Measurements from ENCODE around the gene SIN3A.

The SIN3A gene

DNA sequence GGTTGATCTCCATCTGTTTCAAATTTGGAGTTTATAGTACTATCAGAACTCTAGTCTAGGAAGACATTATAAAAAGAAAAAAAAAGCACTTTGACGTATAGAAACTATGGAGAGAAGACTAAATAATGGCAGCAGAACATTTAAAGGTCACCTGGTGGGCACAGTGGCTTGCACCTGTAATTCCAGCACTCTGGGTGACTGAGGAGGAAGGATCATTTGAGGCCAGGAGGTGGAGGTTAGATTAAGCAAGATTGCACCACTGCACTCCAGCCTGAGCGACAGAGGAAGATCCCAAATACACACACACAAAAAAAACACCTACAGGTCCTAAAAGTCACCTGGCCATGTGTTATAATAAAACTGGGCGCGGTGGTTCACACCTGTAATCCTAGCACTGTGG lies 13.8 kb downstream of the SIN3A start:
- intact Hi-C loops (cut with micrococcal nuclease) = no loop called here
- Mint-ChIP-seq H3K27ac (no peak overlapping the region), H3K36me3 (ENCODE audit: low read depth) (peaks cover 82% of the 10 kb centered on the region)

DNA sequence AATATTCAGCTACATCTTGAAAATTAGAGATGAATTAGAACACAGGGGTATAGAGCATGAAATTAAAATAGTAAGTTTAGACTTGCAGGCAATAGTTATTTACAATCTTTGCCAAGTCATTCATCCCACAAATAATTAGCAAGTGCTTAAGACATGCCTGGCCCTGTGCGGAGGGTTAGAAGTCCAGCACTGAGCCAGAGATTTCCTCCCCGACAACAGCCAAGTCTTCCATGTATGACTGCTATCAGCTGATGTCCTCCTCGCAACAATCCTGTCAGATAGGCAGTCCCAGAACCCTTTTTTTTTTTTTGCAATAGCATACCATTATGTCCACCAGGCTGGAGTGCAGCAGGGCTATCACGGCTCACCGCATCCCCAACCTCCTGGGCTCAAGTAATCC lies 14.6 kb downstream of the SIN3A start:
- H3K4me1 Mint-ChIP-seq (ENCODE audit: low read depth) = peaks cover 26% of the 10 kb centered on the region
- no peaks in the 10 kb centered on the region for H3K9me3 Mint-ChIP-seq
- peaks cover 81% of the 10 kb centered on the region for H3K36me3 Mint-ChIP-seq (ENCODE audit: low read depth)
- intact Hi-C loops (cut with micrococcal nuclease) = no loop called here
- H3K27ac Mint-ChIP-seq = no peak overlapping the region
- H3K27me3 Mint-ChIP-seq = no peaks in the 10 kb centered on the region
- no peak overlapping the region for H3K4me3 Mint-ChIP-seq

More for the DNA sequence above, 13.8 kb downstream of the SIN3A start:
- H3K9me3 Mint-ChIP-seq = no peaks in the 10 kb centered on the region
- H3K4me1 Mint-ChIP-seq (ENCODE audit: low read depth) = peaks cover 26% of the 10 kb centered on the region
- H3K27me3 Mint-ChIP-seq = no peaks in the 10 kb centered on the region
- no peak overlapping the region for H3K4me3 Mint-ChIP-seq

DNA sequence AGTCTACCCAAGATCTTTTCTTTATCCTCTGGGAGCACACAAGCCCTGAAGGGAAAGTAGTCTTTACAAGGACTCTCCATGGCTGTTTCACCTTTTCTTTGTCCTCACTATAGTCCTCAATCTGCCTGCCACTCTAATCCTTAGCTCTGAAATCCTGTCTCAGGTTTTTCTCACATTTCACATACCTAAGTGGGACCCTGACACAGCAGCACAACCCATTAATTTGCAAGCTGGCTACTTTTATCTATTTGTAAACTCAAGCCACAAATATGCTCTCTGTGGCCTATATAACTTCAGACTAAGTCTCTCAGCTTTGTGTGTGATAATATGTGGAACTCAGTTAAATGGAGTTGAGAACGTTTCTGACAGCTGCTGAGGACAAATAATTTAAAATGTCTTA lies 19.8 kb downstream of the SIN3A start:
- intact Hi-C loops (cut with micrococcal nuclease) = no loop called here
- H3K9me3 Mint-ChIP-seq = no peaks in the 10 kb centered on the region
- no peak overlapping the region for H3K4me3 Mint-ChIP-seq
- no peaks in the 10 kb centered on the region for H3K27me3 Mint-ChIP-seq
- H3K4me1 Mint-ChIP-seq (ENCODE audit: low read depth) = peaks cover 25% of the 10 kb centered on the region
- no peak overlapping the region for H3K27ac Mint-ChIP-seq
- H3K36me3 Mint-ChIP-seq (ENCODE audit: low read depth) = peaks cover 70% of the 10 kb centered on the region

DNA sequence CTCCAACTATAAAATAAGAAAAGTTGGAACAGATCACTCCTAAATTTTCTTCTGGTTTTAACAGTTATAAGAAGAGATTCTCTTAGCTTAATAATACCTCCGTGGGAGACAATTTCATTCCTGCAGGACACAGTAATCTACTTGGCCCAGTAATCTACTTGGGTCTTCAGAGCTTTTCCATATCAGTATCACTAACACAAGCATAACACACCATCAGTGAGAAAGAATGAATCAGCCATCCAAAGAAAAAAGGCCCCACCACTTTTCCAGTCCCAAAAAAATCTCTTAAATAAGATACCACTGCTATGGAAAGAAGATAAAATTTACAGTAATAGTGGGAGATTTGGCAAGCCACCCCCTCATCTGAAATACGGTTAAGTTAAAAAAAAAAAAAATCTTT lies 20.2 kb downstream of the SIN3A start:
- intact Hi-C loops (cut with micrococcal nuclease) = no loop called here
- Mint-ChIP-seq H3K27me3 (no peaks in the 10 kb centered on the region), H3K27ac (no peak overlapping the region), H3K36me3 (ENCODE audit: low read depth) (peaks cover 70% of the 10 kb centered on the region), H3K9me3 (no peaks in the 10 kb centered on the region), H3K4me1 (ENCODE audit: low read depth) (peaks cover 20% of the 10 kb centered on the region), H3K4me3 (no peak overlapping the region)

DNA sequence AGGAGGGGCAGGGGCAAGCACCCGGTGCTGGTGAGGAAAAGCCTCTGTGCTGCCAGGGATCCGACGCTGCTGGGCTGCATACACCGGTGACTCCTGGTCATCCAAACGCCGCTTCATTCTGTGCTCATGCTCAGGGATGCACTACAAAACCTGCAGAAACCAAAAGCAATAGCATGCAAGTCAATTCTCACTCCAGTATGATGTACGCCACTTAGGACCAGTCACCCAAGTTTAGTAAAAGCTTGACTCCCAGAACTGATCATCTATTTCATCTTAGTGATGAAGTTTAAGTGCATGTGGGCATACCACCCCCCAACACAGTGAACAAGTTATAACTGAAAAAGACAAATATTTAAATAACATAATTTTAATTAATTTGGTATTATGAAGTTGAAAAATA lies 21.2 kb downstream of the SIN3A start:
- H3K4me3 Mint-ChIP-seq = no peak overlapping the region
- H3K27me3 Mint-ChIP-seq = no peaks in the 10 kb centered on the region
- H3K4me1 Mint-ChIP-seq (ENCODE audit: low read depth) = peaks cover 20% of the 10 kb centered on the region
- H3K36me3 Mint-ChIP-seq (ENCODE audit: low read depth) = peaks cover 70% of the 10 kb centered on the region
- H3K9me3 Mint-ChIP-seq = no peaks in the 10 kb centered on the region
- intact Hi-C loops (cut with micrococcal nuclease) = no loop called here
- H3K27ac Mint-ChIP-seq = no peak overlapping the region

DNA sequence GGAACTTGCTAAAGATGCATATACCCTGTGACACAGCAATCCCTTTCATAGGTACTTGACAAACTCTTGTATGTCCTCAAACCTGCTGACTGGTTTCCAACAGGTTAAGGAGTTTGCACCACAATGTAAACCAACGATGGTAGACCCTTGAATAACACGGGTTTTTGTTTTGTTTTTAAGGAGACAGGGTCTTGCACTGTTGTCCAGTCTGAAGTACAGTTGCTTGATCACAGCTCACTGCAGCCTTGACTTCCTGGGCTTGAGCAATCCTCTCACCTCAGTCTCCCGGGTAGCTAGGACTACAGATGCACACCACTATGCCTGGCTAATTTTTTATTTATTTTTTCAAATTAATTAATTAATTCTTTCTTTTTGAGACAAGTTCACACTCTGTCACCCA lies 23.3 kb downstream of the SIN3A start:
- no peaks in the 10 kb centered on the region for H3K27me3 Mint-ChIP-seq
- H3K9me3 Mint-ChIP-seq = no peaks in the 10 kb centered on the region
- no peak overlapping the region for H3K27ac Mint-ChIP-seq
- H3K4me3 Mint-ChIP-seq = no peak overlapping the region
- peaks cover 13% of the 10 kb centered on the region for H3K4me1 Mint-ChIP-seq (ENCODE audit: low read depth)
- H3K36me3 Mint-ChIP-seq (ENCODE audit: low read depth) = peaks cover 69% of the 10 kb centered on the region
- intact Hi-C loops (cut with micrococcal nuclease) = no loop called here

DNA sequence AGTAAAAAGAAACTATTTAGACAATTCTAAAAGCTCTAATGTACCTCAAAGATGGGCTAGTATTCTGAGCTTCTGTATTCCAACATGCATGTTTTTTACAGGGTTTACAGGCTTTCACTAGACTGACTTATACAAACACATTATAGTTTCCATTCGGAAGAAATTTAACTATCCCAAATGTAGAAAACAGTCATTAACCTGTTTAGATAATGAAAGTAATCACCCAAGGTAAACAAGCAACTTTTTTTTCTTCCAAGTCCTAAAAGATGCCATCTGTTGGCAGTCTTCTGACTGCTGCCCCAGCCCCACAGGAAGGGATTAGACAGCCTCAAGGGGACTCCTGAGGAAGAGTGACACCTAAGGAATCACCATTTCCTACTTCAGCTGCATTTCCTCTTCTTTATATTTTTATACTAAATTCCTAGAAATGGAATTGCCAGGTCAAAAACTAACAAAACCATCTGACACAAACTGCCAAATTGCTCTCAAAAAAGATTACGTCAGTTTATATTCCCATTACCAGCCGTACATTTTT lies 25.5 kb downstream of the SIN3A start:
- Mint-ChIP-seq H3K27me3 (no peaks in the 10 kb centered on the region), H3K9me3 (no peaks in the 10 kb centered on the region), H3K4me1 (ENCODE audit: low read depth) (peaks cover 5% of the 10 kb centered on the region), H3K27ac (no peak overlapping the region), H3K36me3 (ENCODE audit: low read depth) (peaks cover 87% of the 10 kb centered on the region), H3K4me3 (no peak overlapping the region)
- intact Hi-C loops (cut with micrococcal nuclease) = no loop called here

DNA sequence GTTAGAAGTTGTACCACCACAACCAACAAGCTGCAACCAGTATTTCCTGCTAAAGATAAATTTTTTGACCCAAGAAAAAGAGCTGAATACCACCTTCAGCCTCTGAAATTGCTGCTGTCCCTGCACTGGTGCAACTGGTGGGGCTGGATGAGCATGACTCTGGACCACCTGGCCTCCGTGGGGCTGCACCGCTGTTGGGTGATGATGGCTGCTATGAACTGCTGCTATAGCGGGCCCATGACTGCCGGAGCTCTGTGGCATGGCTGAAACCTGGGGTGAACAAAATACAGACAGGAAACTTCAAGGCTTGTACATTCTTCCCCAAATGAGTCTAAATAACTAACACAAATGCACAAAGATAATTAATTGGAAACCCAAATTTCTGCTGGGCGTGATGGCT lies 28.9 kb downstream of the SIN3A start:
- Mint-ChIP-seq H3K27me3 (no peaks in the 10 kb centered on the region), H3K36me3 (ENCODE audit: low read depth) (peaks cover 89% of the 10 kb centered on the region), H3K27ac (peak overlapping the region; percentile 36), H3K9me3 (no peaks in the 10 kb centered on the region), H3K4me3 (no peak overlapping the region), H3K4me1 (ENCODE audit: low read depth) (no peaks in the 10 kb centered on the region)
- intact Hi-C loops (cut with micrococcal nuclease) = no loop called here

DNA sequence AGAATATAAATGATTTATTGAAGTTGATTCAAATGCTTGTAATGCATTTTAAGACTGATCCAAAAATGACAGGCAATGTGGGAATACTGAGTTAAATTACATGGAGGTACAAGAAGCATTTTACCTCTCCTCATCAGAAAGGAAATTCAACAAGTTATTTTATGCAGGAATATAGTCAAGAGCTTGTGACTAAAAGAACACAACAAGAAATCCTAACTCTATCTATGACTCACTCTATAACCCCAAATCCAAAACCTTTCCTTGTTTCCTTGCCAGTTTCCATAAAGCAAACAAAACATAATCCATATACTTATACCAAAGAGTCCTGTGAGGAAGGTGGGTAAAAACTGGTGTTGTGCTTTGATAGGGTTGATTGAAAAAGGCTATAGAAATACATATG lies 30.8 kb downstream of the SIN3A start:
- H3K9me3 Mint-ChIP-seq = no peaks in the 10 kb centered on the region
- no peaks in the 10 kb centered on the region for H3K27me3 Mint-ChIP-seq
- no peak overlapping the region for H3K4me3 Mint-ChIP-seq
- H3K4me1 Mint-ChIP-seq (ENCODE audit: low read depth) = no peaks in the 10 kb centered on the region
- peaks cover 82% of the 10 kb centered on the region for H3K36me3 Mint-ChIP-seq (ENCODE audit: low read depth)
- intact Hi-C loops (cut with micrococcal nuclease) = no loop called here
- H3K27ac Mint-ChIP-seq = no peak overlapping the region

DNA sequence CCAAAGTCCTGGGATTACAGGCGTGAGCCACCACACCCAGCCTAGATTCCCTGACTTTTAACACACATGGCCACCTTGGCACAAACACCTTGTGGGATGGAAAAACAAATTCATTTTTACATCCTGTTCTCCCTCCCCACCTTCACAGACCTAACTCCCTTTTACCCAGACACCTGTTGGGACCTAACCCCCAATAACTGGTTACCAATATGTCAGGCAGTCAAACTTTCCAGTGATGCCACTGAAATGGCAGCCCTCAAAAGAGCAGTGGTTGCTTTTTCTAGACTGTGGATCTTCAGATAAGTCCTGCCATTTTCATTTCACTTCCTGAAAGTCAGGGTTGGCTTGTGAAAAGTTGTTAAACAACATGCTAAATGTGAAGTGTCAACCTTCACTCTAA lies 34.9 kb downstream of the SIN3A start:
- intact Hi-C loops (cut with micrococcal nuclease) = no loop called here
- Mint-ChIP-seq H3K4me1 (ENCODE audit: low read depth) (no peaks in the 10 kb centered on the region), H3K36me3 (ENCODE audit: low read depth) (peaks cover 83% of the 10 kb centered on the region), H3K4me3 (no peak overlapping the region), H3K27ac (no peak overlapping the region), H3K9me3 (no peaks in the 10 kb centered on the region), H3K27me3 (no peaks in the 10 kb centered on the region)

DNA sequence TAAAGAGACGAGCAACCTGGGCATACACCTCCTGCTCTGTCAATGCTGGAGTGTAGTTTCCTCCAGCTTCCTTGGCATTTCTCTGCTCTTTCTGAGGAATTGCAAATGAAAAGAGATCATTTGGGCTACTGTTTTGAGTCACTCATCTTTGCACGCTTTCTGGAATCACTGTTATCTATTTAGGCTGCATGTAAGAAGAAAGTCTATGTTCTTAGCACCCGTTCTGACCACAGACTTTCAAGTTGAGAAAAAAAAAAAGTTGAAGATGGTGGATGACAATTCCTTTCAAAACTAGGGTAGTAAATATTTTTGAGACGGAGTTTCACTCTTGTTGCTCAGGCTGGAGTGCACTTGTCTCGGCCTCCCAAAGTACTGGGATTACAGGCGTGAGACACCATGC lies 41.3 kb downstream of the SIN3A start:
- Mint-ChIP-seq H3K27ac (no peak overlapping the region), H3K9me3 (no peaks in the 10 kb centered on the region), H3K36me3 (ENCODE audit: low read depth) (peaks cover 99% of the 10 kb centered on the region), H3K4me3 (no peak overlapping the region), H3K4me1 (ENCODE audit: low read depth) (no peaks in the 10 kb centered on the region), H3K27me3 (no peaks in the 10 kb centered on the region)
- intact Hi-C loops (cut with micrococcal nuclease) = no loop called here

DNA sequence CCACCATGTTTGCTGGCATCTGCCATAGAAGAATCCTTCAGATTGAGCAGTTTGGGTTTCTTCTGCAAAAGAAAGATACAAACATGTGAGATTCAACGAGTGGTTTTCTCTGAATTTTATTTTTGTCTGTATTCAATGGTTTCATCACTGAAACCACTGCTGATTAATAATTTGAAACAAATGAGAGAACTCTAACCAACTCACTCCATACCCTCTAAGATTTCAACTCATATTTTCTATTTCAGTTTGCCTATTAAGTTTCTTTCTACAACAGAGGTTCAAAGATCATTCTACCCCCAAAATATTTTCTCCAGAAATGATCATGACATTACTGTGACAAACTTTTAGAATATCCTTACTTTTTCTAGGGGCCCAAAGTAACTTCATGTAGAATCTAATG lies 44.4 kb downstream of the SIN3A start:
- H3K27ac Mint-ChIP-seq = no peak overlapping the region
- H3K4me1 Mint-ChIP-seq (ENCODE audit: low read depth) = no peaks in the 10 kb centered on the region
- H3K4me3 Mint-ChIP-seq = no peak overlapping the region
- H3K9me3 Mint-ChIP-seq = no peaks in the 10 kb centered on the region
- peaks cover 99% of the 10 kb centered on the region for H3K36me3 Mint-ChIP-seq (ENCODE audit: low read depth)
- no peaks in the 10 kb centered on the region for H3K27me3 Mint-ChIP-seq
- intact Hi-C loops (cut with micrococcal nuclease) = no loop called here

DNA sequence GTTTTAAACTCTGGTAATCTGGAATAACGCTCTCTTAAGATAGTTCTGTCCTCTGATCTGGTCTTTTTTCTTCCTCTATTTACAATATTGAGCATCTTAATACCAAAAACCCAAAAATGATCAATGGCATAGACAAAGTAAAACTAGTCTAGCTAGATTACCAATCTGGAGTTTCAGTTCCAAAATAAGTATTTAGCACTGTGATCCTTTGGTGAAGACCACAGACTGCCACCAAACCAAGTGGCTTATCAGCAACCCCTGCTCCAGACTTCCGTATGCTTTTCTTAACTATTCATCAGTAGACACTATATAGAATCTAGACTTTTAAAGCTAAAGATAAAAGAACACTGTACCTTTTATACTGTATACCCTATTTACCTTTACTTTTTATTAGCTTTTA lies 47.6 kb downstream of the SIN3A start:
- no peaks in the 10 kb centered on the region for H3K27me3 Mint-ChIP-seq
- no peaks in the 10 kb centered on the region for H3K9me3 Mint-ChIP-seq
- no peaks in the 10 kb centered on the region for H3K4me1 Mint-ChIP-seq (ENCODE audit: low read depth)
- H3K27ac Mint-ChIP-seq = no peak overlapping the region
- H3K4me3 Mint-ChIP-seq = no peak overlapping the region
- H3K36me3 Mint-ChIP-seq (ENCODE audit: low read depth) = peaks cover 100% of the 10 kb centered on the region
- intact Hi-C loops (cut with micrococcal nuclease) = no loop called here

DNA sequence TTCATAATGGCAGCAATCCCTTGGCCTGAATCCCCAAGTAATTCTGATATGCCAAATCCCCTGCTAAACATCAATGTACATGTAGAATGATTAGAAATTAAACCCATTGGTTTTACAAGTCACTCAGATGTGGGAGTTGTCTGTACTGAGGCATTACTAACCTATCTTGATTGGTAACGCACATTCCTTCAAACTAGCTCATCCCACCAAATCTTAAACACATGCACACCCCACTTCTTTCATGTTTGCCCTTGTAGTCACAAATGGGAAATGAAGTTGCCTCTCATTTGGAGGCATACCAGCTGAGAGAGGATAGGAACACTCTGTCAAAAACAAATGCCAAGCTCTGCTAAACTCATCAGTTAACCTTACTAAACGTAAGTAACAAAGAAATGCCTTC lies 54.0 kb downstream of the SIN3A start:
- Mint-ChIP-seq H3K9me3 (no peaks in the 10 kb centered on the region), H3K4me3 (no peak overlapping the region), H3K27me3 (no peaks in the 10 kb centered on the region), H3K4me1 (ENCODE audit: low read depth) (no peaks in the 10 kb centered on the region), H3K36me3 (ENCODE audit: low read depth) (peaks cover 98% of the 10 kb centered on the region), H3K27ac (no peak overlapping the region)
- intact Hi-C loops (cut with micrococcal nuclease) = no loop called here

DNA sequence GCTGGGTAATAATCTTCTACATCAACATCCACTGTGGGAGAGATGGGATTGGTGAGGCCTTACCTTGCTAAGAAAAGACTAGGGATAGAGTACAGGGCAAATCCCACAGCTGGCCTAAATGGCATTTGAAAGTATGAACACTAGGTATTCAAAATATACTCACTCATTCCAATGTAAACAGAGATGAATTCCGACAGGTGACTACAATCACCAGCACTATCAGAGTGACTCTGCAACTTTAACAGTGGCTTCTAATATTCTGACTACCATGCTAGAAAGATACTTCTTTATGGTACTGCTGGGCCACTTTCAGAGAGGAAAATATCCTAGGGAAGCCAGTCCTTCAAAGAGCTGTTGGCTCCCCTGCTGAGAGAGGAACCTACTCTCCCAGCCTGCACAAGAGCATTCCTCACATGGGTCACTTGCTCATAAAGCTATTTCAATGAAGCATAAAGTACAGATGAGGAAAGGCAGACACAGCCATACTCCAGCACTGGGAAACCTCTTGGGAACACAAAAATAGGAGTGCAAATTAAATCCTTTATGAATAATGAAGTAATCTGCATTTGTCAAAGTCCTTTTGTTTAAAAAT lies 61.6 kb downstream of the SIN3A start:
- Mint-ChIP-seq H3K9me3 (no peaks in the 10 kb centered on the region), H3K27me3 (no peaks in the 10 kb centered on the region), H3K36me3 (ENCODE audit: low read depth) (peaks cover 96% of the 10 kb centered on the region), H3K27ac (no peak overlapping the region), H3K4me1 (ENCODE audit: low read depth) (no peaks in the 10 kb centered on the region), H3K4me3 (no peak overlapping the region)
- intact Hi-C loops (cut with micrococcal nuclease) = no loop called here
